NOMO-1 (cell line): ENCODE data around the gene PRKCE.
A peak's percentile ranks its signal among the peaks of the same experiment; 100 is the strongest.
"Not testable (repeated sequence)": the region's sequence is repeated elsewhere in the genome, so short reads cannot be mapped to it uniquely, and the experiment has no call there.

Experiments used
- DNase-seq, 2 experiments: peaks; one replicate each; lab custom pipeline; 2025; ENCODE audit not compliant: unreplicated experiment in 2 of 2; lab: John Stamatoyannopoulos, UW

The PRKCE gene

DNA sequence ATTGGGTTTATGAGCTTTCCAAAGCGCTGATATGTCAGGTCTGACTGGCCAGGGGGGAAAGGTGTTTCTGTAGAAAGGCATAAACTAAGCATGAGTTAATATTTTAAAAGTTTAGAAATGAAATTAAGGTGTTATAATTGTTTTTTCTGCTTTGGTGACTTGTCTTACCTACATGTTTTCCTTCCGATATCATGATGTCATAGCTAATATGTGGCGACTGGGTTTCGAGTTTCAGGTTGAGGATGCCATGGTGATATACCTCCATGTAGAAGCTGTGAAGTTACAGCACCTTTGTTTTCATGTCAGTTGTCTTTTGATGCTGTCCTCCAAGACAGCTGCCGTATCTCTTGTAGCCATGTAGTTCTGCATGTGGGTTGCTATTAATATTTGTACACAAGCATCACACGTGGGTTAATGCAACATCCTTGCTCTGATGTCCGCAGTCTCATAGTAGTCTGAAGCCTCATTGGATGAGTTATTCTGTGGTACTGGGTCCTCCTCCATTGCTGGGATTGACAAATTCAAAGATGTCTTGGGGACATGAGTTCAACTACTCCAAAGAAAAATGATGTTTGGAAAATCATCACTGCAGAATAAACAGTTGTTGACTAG is 230.6 kb downstream of the PRKCE start:
- no peak for DNase-seq

DNA sequence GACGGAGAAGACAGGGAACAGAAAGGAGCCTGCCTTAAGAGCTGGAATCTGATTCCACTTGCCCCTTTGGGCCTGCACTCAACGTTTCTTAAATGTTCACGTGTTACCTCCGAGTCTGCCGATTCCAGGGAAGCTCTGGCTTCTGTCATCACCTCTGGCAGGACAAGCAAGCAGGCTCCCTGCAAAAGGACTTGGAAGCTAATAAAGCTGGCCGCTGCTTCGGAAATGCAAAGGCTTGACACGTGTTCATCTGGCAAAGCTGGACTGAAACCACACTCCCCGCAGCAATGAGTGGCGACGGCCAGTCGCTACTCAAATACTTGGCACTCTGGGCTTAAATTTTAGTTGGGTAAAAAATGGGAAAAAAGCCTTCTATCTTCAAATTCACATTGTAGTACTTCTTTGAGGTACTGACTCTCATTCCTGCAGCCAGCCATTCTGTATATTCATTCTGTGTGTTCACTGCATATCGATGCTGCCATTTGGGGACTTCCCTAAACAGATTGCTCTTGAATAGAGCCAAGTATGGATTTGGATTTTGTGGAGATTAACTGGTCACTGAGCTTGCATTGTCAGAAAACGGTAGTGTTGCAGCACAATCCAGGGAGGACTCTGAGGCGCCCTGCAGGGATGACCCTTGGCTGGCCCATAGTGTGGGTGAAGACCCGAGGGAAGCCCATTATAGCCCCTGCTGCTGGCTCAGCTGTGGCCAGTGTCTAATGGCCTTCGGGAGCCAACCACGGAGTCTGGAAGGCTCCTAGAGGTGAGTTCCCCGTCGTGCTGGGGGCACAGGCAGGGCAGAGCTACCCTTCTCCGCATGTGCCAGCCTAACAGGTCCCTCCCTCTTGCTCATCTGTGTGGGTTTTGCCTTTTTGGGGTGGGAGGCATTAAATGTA is 231.5 kb downstream of the PRKCE start:
- no peak for DNase-seq

DNA sequence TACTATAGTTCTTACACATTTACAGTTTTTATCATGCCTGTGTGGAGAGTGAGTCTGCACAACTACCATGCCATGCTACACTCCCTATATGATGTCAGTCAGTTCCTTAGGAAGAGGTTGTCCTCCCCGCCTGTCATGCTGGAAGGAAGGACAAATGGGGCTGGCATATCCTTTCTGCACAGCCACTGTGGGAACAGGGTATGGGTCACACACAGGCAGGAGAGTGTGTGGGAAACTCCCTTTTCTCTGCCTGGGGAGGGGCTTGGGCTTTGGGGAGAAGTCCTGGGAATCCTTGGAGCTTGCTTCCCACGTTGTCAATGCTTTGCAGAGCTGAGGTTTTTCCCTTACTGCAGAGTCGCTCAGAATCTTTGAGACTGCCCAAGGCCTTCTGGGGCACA is 232.1 kb downstream of the PRKCE start:
- DNase-seq, result no peak

GRCh38 chr2:45884126-45884525 is 232.7 kb downstream of the PRKCE start:
- no peak for DNase-seq

DNA sequence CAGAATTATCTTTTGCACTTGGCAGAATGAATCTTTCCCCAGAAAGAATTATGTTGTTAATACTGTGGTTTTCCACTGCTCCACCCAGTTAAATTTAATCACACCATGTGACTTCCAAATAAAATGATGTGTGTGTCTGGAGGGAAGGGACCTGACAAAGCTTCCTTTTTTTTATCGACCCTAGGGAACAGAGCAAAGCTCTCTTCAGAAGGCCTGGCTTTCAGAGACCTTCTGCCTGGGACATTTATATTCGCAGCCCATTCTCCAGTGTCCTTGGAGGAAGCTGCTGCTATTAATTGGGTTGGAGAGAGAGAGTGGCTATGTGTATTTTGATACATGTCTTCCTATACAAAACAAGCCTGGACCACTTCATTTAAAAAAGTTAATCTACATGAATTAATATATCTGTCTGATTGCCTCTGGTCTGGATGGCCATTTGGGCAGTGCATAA is 233.7 kb downstream of the PRKCE start:
- no peak for DNase-seq

DNA sequence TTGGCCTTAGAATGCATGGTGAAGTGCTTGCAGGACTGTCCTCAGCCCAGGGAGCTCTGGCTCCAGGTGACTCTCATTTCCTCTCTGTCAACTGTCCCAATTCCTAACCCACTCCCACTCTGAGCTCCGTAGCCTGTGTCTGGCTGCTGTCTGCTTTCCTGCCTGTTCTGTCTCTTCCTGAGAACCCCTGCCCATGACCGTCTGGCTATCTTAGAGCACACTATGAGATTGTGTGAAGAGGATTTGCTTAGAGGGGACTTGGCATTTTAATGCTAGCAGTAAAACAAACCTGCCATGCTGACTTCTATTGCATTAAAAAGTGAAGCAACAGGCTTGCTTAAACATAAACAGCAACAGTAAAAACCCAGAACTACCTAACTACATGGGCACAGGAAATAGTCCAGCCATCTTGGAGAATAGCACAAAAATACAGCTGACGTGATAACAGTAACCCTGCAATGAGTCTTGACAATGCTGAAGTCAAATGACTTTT is 234.7 kb downstream of the PRKCE start:
- DNase-seq, result peak in 1 of 2 experiments; percentile 50

DNA sequence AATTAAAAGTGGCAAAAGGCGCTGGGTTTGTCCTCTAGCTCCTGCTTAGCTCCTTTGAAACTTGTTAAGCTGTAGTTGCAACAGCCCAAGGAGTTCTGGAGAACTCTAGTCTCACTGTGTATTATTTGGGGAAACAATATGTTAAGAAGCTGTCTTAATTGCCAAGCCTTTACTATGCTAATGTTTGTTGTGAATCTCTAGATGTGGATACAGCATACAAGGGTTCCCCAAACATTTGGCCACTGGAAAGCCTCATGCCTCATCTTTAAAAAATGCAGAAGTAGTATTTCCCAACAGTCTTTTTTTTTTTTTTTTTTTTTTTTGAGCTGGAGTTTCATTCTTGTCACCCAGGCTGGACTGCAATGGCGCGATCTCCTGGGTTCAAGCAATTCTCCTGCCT is 236.7 kb downstream of the PRKCE start:
- DNase-seq, result peak; percentile 55 to 81

GRCh38 chr2:45888641-45889040 is 237.2 kb downstream of the PRKCE start:
- no peak for DNase-seq

- DNase-seq, result peak; percentile 69 to 88
These were observed 237.6 kb downstream of the PRKCE start for GRCh38 chr2:45889053-45889452.

DNA sequence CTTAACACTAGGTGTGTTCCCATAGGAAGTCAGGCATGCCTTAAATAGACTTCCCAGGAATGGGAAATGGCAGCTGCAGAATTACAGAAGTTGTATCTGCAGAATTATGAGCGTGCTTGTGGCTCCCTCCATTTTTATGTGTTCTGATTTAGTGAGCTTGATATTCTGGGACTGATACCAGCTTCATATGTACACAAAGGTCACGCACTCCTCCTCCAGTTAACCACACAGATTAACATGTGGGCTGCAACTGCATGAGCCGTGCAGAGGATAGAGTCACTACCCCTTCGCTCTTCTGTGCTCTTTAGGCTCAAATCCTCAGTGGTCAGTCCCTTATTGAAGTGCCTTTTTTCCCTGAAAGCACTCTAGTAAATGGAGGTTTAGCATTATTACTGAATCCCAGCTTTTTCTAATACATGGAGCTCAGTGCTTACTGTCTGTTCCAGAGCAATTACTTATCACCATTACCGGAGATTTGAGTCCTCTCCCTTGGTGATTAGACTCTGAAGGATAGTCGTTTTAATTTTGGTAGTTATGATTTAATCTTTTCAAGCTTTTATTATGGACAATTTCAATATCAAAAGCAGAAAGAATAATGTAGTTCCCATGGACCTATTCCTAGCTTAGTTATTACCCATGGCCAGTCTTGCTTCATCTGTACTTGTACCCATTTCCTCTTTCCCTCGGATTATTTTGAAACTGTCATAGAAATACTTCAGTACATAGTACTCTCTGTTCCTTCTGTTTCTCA is 238.3 kb downstream of the PRKCE start:
- peak; percentile 40 to 91 for DNase-seq

DNA sequence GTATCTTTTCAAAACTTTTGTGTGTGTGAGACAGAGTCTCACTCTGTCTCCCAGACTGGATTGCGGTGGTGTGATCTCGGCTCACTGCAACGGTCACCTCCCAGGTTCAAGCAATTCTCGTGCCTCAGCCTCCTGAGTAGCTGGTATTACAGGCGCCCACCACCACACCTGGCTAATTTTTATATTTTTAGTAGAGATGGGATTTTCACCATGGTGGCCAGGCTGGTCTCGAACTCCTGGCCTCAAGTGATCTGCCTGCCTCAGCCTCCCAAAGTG is 238.8 kb downstream of the PRKCE start:
- not testable (repeated sequence) for DNase-seq

- peak; percentile 60 to 86 for DNase-seq
These were observed 239.3 kb downstream of the PRKCE start for GRCh38 chr2:45890819-45891218.

DNA sequence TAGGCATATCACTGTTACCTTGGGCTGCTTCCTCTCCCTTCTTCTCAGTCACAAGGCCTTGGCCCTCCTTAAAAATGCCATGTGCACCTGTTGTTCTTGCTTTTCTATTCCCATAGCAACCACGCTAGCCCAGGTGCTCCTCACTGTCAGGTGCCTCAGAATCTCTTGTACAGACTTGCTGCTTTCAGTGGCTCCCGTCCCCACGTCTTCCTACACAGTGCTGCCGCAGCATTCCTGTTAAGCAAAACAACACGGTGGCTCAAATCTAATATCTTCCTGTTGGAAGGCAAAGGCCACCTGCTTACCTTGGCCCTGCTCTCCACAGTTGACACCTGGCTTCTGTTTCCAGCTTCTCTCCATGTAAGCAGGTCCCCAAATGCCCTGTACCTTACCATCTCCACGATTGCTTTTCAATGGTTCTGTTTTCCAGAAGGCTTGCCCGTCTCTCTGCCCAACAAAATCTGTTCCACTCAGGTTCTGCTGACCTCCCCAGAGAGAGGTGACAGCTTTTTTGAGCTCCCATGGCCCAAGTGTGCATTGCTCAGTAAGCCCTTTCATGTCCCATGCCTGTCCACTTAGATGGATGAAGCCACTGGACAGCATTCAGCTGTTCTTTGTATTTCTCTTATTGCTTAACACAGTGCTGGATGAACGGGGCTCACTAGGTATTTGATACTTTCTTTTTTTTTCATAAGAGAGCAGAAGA is 240.4 kb downstream of the PRKCE start:
- peak in 1 of 2 experiments; percentile 37 for DNase-seq

GRCh38 chr2:45892425-45892745 is 240.9 kb downstream of the PRKCE start:
- DNase-seq, result peak; percentile 33 to 36

- DNase-seq, result no peak
These were observed 241.3 kb downstream of the PRKCE start for GRCh38 chr2:45892757-45893156.

GRCh38 chr2:45894211-45894610 is 242.7 kb downstream of the PRKCE start:
- no peak for DNase-seq

DNA sequence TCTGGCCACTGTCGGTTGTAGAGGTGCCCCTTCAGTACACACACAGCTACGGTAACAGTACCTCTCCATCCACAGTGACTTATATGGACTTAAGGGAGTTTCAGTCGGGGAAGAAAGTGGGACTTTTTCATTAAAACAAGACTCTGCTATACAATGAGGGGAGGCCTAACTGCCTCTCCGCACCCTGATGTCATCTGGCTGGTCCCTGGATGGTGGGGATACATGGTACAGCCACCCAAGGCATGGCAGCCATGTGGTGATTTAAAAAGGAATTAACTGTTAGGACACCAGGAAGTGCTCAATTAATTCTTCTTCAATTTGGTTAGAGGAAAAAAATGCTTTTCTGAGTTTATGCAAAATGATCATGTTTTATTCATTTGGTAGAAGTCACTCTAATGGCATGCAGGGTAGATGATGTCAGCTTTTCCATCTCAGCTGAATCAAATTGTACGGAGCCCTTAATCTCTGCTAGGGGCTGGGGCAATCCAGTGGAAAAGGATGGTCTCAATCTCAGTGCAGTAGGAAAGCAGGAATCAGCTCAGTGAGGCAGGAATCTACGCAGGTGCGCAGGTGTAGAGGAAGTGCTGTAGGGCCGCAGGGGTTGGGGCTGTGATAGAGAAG is 243.9 kb downstream of the PRKCE start:
- no peak for DNase-seq

DNA sequence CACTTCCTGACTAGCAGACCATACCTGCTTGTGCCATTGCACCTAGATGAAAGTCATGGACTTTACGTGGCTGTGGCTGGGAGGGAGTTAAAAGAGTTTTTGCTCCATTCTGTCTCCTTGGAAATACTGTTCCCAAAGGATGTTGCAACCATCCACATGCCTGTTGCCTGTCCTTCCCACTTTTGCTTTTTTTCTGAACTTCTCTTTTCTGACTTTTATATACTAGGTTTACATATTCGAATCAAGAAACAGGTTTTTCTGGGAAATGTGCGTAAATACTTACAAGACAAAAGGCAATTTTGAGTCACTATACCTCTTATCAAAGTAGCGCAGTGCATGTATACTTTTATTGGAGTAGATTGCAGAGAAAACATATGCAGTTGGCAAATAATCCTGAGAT is 244.8 kb downstream of the PRKCE start:
- DNase-seq, result no peak

DNA sequence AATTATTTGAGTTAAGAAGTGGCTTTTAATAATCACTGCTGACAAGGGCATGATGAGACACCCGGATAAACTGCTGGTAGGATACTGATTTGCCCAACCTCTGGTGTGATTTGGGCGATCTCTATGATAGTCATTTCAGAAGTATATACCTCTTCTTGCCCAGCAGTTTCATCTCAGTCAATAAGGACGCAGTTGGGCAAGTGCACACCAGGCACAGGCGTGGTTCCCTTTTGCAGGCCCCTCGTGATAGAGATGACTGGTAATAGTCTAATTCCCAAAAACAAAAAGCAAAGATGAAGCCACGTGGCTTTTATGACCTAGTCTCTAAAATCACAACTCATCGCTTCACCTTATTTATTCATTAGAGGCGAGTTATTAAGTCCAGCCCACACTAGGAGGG is 246.4 kb downstream of the PRKCE start:
- peak in 1 of 2 experiments; percentile 15 for DNase-seq

GRCh38 chr2:45898819-45899218 is 247.3 kb downstream of the PRKCE start:
- DNase-seq, result no peak

DNA sequence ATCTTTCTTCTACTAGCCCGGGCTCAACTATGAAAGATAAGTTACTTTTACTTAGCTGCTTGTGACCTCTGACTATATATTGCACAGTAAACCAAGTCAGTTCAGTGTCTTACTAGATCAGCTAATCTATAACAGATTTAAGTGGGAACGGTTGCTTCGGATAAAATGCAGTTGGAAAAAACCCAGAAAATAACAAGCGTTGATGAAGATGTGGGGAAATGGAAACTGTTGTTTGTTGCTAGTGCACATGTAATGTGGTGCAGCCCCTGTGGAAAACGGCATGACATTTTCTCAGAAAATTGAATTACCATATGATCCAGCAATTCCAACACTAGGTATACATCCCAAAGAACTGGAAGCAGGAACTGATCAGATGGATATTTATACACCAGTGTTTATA is 248.5 kb downstream of the PRKCE start:
- DNase-seq, result no peak
